Astrocyte of the cerebellum (primary cell): Measurements from ENCODE around the gene GDPD5.

Experiments
- DNase-seq: peaks from one replicate; pipeline ENCODE4 v3.0.0-alpha.2; 2011; ENCODE audit warnings: low read depth
- H3K4me3 ChIP-seq: 2 replicates; pipeline ENCODE4 v1.5.1; 2011; ENCODE audit warnings: mild to moderate bottlenecking, low read depth, low read length, moderate library complexity
- CTCF ChIP-seq: IDR thresholded peaks from 2 replicates; pipeline ENCODE4 v1.5.1; 2012; ENCODE audit warnings: low read length, low read depth, moderate library complexity, mild to moderate bottlenecking; ENCODE audit errors: missing control alignments
- in situ Hi-C: cut with HindIII; loops from 2 replicates; pipeline ENCODE4 v1.10.0; 2017; ENCODE audit warnings: low sequenced_read_pairs

GDPD5 gene

GRCh38 chr11:75568616-75569219, 43.0 kb upstream of the GDPD5 start:
- in situ Hi-C loops: no loop called here
- H3K4me3 ChIP-seq: no peak overlapping the region
- no peak for DNase-seq

GRCh38 chr11:75567971-75568370, 42.2 kb upstream of the GDPD5 start:
- TF ChIP-seq CTCF: no peak
- no peak for DNase-seq
- no peak overlapping the region for H3K4me3 ChIP-seq
- in situ Hi-C loops: no loop called here

More at GRCh38 chr11:75568616-75569219, 43.0 kb upstream of the GDPD5 start:
- no peak for TF ChIP-seq CTCF

- no peak for DNase-seq
- in situ Hi-C loops: no loop called here
- H3K4me3 ChIP-seq: no peak overlapping the region
- no peak for TF ChIP-seq CTCF
These were observed 41.1 kb upstream of the GDPD5 start for GRCh38 chr11:75566763-75567279.

- peak overlapping the region; percentile 80 for H3K4me3 ChIP-seq
- no peak for DNase-seq
- no peak for TF ChIP-seq CTCF
- in situ Hi-C loops: no loop called here
These were observed 40.4 kb upstream of the GDPD5 start for GRCh38 chr11:75565916-75566762.

- in situ Hi-C loops: no loop called here
- no peak for TF ChIP-seq CTCF
- no peak for DNase-seq
- H3K4me3 ChIP-seq: peak overlapping the region; percentile 80
These were observed 39.6 kb upstream of the GDPD5 start for GRCh38 chr11:75565221-75565814.

GRCh38 chr11:75563978-75564552, 38.3 kb upstream of the GDPD5 start:
- in situ Hi-C loops: no loop called here
- peak overlapping the region; percentile 80 for H3K4me3 ChIP-seq

More at GRCh38 chr11:75563978-75564552, 38.3 kb upstream of the GDPD5 start:
- peak; percentile 73 for TF ChIP-seq CTCF
- DNase-seq: peak; percentile 65
